IMR-90 (cell line): ENCODE results near the gene PXMP2. TPM values are rescaled to one million over a fixed set of nuclear protein-coding genes. Genes with fewer than 3 reads are reported as not detected.

Source experiments
- ATAC-seq: fragments of 200-7000 bp; cut with Tn5 transposase; 2 replicates; pipeline ENCODE4 v1.9.1; 2020; ENCODE audit warnings: low read depth, mild to moderate bottlenecking, moderate library complexity
- BruUV-seq: library from RNA; stranded (reverse); fragments of 400-500 nt; replicated peaks from 2 replicates; lab custom pipeline; 2021; lab: Mats Ljungman, UMichigan
- CTCF ChIA-PET: fragments of 300-600 bp; formaldehyde crosslinking; extraction: SDS; loops from one replicate; lab custom pipeline; 2021; ENCODE audit warnings: antibody characterized with exemption; lab: Yijun Ruan, JAX
- POLR2A ChIA-PET: fragments of 300-600 bp; sonication (Branson Sonifier 250); formaldehyde crosslinking; loops from one replicate; lab custom pipeline; 2022; ENCODE audit warnings: antibody characterized with exemption; ENCODE audit not compliant: unreplicated experiment; lab: Charles Lee
- DNase-seq: peaks from one replicate; pipeline ENCODE4 v3.0.0; 2013
- H2AFZ ChIP-seq: replicated peaks from 2 replicates; pipeline ENCODE3; 2013; ENCODE audit warnings: low read length, mild to moderate bottlenecking; ENCODE audit not compliant: poor library complexity
- H2AK5ac ChIP-seq: 2 replicates; pipeline ENCODE4 v1.6.1; 2013; ENCODE audit warnings: low read depth, low read length, inconsistent platforms
- H2AK9ac ChIP-seq: replicated peaks from 2 replicates; pipeline ENCODE3; 2013; ENCODE audit warnings: mild to moderate bottlenecking, low read depth, low read length, moderate library complexity; ENCODE audit not compliant: poor library complexity
- H2BK120ac ChIP-seq: 2 replicates; pipeline ENCODE4 v1.6.1; 2013; ENCODE audit warnings: low read depth, low read length, inconsistent platforms
- H2BK15ac ChIP-seq: 3 replicates; pipeline ENCODE4 v1.6.1; 2013; ENCODE audit warnings: low read depth, low read length, inconsistent platforms
- H2BK20ac ChIP-seq: 2 replicates; pipeline ENCODE4 v1.6.1; 2013; ENCODE audit warnings: low read depth, mild to moderate bottlenecking, inconsistent platforms, low read length, moderate library complexity
- H2BK5ac ChIP-seq: 2 replicates; pipeline ENCODE4 v1.6.1; 2013; ENCODE audit warnings: mild to moderate bottlenecking, low read depth, low read length, inconsistent platforms; ENCODE audit not compliant: poor library complexity, severe bottlenecking
- H3K14ac ChIP-seq: replicated peaks from 2 replicates; pipeline ENCODE4 v1.6.1; 2013; ENCODE audit warnings: low read depth, low read length, inconsistent platforms
- H3K18ac ChIP-seq: 2 replicates; pipeline ENCODE4 v1.6.1; 2013; ENCODE audit warnings: low read depth, low read length, control low read depth
- H3K23ac ChIP-seq: 2 replicates; pipeline ENCODE4 v1.6.1; 2013; ENCODE audit warnings: low read depth, low read length, inconsistent platforms
- H3K27ac ChIP-seq: 2 replicates; pipeline ENCODE4 v1.5.1; 2013; ENCODE audit warnings: mild to moderate bottlenecking, control low read depth, low read length; ENCODE audit not compliant: insufficient read depth
- H3K27me3 ChIP-seq: 2 replicates; pipeline ENCODE4 v1.6.1; 2013; ENCODE audit warnings: low read length; ENCODE audit not compliant: control insufficient read depth, insufficient read depth
- H3K36me3 ChIP-seq: 2 replicates; pipeline ENCODE4 v1.6.1; 2013; ENCODE audit warnings: low read length, mixed read lengths; ENCODE audit not compliant: control insufficient read depth, insufficient read depth
- H3K4ac ChIP-seq: 2 replicates; pipeline ENCODE4 v1.6.1; 2013; ENCODE audit warnings: low read depth, low read length, inconsistent platforms
- H3K4me1 ChIP-seq: 2 replicates; pipeline ENCODE4 v1.6.1; 2013; ENCODE audit warnings: low read length, mixed read lengths; ENCODE audit not compliant: control insufficient read depth, insufficient read depth
- H3K4me2 ChIP-seq: 2 replicates; pipeline ENCODE4 v1.6.1; 2013; ENCODE audit warnings: low read depth, mild to moderate bottlenecking, control low read depth, low read length, moderate library complexity
- H3K4me3 ChIP-seq: 2 replicates; pipeline ENCODE4 v1.5.1; 2013; ENCODE audit warnings: low read depth, mild to moderate bottlenecking, control low read depth, low read length, moderate library complexity; ENCODE audit not compliant: insufficient read depth
- H3K56ac ChIP-seq: 2 replicates; pipeline ENCODE4 v1.6.1; 2013; ENCODE audit warnings: low read length, inconsistent platforms; ENCODE audit not compliant: insufficient read depth; ENCODE audit errors: extremely low read depth
- H3K79me1 ChIP-seq, 2 experiments: 2 replicates each; pipeline ENCODE4 v1.6.1; 2013; ENCODE audit warnings: low read length in 2 of 2, inconsistent platforms in 1 of 2, low read depth in 1 of 2
- H3K9ac ChIP-seq: 2 replicates; pipeline ENCODE4 v1.6.1; 2013; ENCODE audit warnings: low read depth, low read length, control low read depth
- H3K9me1 ChIP-seq: 2 replicates; pipeline ENCODE4 v1.6.1; 2013; ENCODE audit warnings: low read length, inconsistent platforms; ENCODE audit not compliant: insufficient read depth
- H3K9me3 ChIP-seq: 2 replicates; pipeline ENCODE4 v1.6.1; 2013; ENCODE audit warnings: low read length; ENCODE audit not compliant: control insufficient read depth, insufficient read depth
- H4K20me1 ChIP-seq: 2 replicates; pipeline ENCODE4 v1.6.1; 2013; ENCODE audit warnings: low read length, inconsistent platforms; ENCODE audit not compliant: insufficient read depth
- H4K5ac ChIP-seq: 2 replicates; pipeline ENCODE4 v1.6.1; 2013; ENCODE audit warnings: mild to moderate bottlenecking, low read depth, low read length, control low read depth
- H4K8ac ChIP-seq, 2 experiments: 2 replicates each; pipeline ENCODE4 v1.6.1; 2013; ENCODE audit warnings: low read depth in 2 of 2, low read length in 2 of 2, control low read depth in 1 of 2, inconsistent platforms in 1 of 2
- H4K91ac ChIP-seq: 2 replicates; pipeline ENCODE4 v1.6.1; 2013; ENCODE audit warnings: low read depth, low read length, inconsistent platforms; ENCODE audit not compliant: insufficient read depth
- CEBPB ChIP-seq: IDR thresholded peaks from 2 replicates; pipeline ENCODE4 v1.6.1; 2012; ENCODE audit warnings: low read depth, low read length, improper control_type of control experiment
- CHD1 ChIP-seq: IDR thresholded peaks from 2 replicates; pipeline ENCODE4 v1.6.1; 2012; ENCODE audit warnings: low read depth, low read length, improper control_type of control experiment
- MAFK ChIP-seq: IDR thresholded peaks from 2 replicates; pipeline ENCODE4 v1.6.1; 2012; ENCODE audit warnings: low read depth, low read length, improper control_type of control experiment
- MAZ ChIP-seq: IDR thresholded peaks from 2 replicates; pipeline ENCODE4 v1.6.1; 2012; ENCODE audit warnings: low read depth, mild to moderate bottlenecking, low read length, improper control_type of control experiment, moderate library complexity, borderline replicate concordance
- MXI1 ChIP-seq: IDR thresholded peaks from 2 replicates; pipeline ENCODE4 v1.6.1; 2012; ENCODE audit warnings: low read depth, mild to moderate bottlenecking, low read length, moderate library complexity, borderline replicate concordance
- NFE2L2 ChIP-seq: fragments of 150-350 bp; IDR thresholded peaks from 2 replicates; pipeline ENCODE4 v1.6.1; 2016; ENCODE audit warnings: low read depth, mild to moderate bottlenecking, low read length
- RAD21 ChIP-seq: IDR thresholded peaks from 2 replicates; pipeline ENCODE4 v1.6.1; 2012; ENCODE audit warnings: low read length, improper control_type of control experiment
- WGBS, 2 experiments: methylation state at CpG; one replicate each; pipeline versions ENCODE4 v1.1.5 to v1.1.7; 2013; ENCODE audit warnings: missing lambda C conversion rate in 2 of 2; ENCODE audit not compliant: insufficient read length in 1 of 2; ENCODE audit errors: extremely low coverage in 2 of 2; 5-methylcytosine and 5-hydroxymethylcytosine counted together
- dilution Hi-C: fragments of 300-500 bp; cut with HindIII; formaldehyde crosslinking; loops from one replicate; pipeline ENCODE4 v1.14.3; 2018; ENCODE audit warnings: low sequenced_read_pairs; ENCODE audit not compliant: unreplicated experiment
- in situ Hi-C: fragments of 300-500 bp; cut with MboI; formaldehyde crosslinking; loops from 3 replicates; pipeline ENCODE4 v1.14.3; 2019; ENCODE audit warnings: low sequenced_read_pairs, inconsistent platforms, mixed read lengths
- intact Hi-C: fragments of 100-400 bp; cut with micrococcal nuclease; formaldehyde crosslinking; loops from 2 replicates; pipeline ENCODE4 v1.10.0; 2022
- polyA plus RNA-seq, 3 experiments: library from polyadenylated mRNA; depleted of rRNA; stranded (reverse); fragments of >200 nt; gene quantifications; 2 replicates each; pipeline ENCODE4 v1.2.3, GENCODE V29; 2012; ENCODE audit warnings: low replicate concordance in 1 of 3
- total RNA-seq: library from RNA; depleted of rRNA; stranded (reverse); fragments of >200 nt; gene quantifications from 2 replicates; pipeline ENCODE4 v1.2.3, GENCODE V29; 2012
- TF ChIP-seq, protein P1 (sequence below): fragments of 150-350 bp; IDR thresholded peaks from 2 replicates; pipeline ENCODE4 v1.6.1; 2017; ENCODE audit warnings: mild to moderate bottlenecking, antibody characterized with exemption, low read length, low read depth

Gene PXMP2
- total and polyA plus RNA-seq, 2 of the 4 experiments (the other 2 are of a cell fraction), result 10.9 to 20.1 TPM

DNA sequence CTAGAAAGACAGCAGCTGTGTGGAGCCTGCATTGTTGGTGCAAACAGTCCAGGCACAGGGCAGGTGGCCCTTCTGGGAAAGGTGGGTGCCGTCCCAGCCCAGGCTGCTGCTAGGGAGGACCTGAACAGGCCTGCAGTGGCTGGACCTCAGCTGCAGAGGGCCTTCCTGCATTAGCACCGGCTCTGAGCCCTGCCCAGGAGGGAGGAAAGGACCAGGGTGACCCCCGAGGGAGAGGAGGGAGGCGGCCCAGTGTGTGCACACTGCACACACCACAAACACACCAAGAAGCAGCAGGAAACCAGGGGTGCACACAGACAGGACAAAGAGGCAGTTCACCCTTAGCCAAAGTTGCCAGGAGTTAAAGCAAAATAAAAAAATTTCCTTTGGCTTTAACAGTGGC is 15.3 kb downstream of the PXMP2 start:
- Histone ChIP-seq H3K9me3 (no peaks in the 10 kb centered on the region), H3K9ac (no peak overlapping the region), H3K4me2 (no peak overlapping the region), H2AK5ac (no peak overlapping the region), H2BK120ac (no peak overlapping the region), H2BK5ac (no peak overlapping the region), H3K79me1 (peaks cover 0 to 6% of the 10 kb centered on the region in 2 experiments; a peak in 1 of 4 replicates), H4K8ac (no peak overlapping the region), H4K91ac (no peak overlapping the region), H2AFZ (no peak overlapping the region), H3K23ac (no peak overlapping the region), H3K4ac (no peak overlapping the region), H4K20me1 (no peaks in the 10 kb centered on the region), H3K14ac (no peak overlapping the region), H3K27me3 (no peaks in the 10 kb centered on the region), H2BK15ac (no peak overlapping the region), H2BK20ac (no peak overlapping the region), H4K5ac (no peak overlapping the region), H3K56ac (no peak overlapping the region), H2AK9ac (no peak overlapping the region), H3K18ac (no peak overlapping the region), H3K9me1 (peaks cover 5% of the 10 kb centered on the region), H3K36me3 (peaks cover 30% of the 10 kb centered on the region), H3K4me3 (no peak overlapping the region), H3K4me1 (no peaks in the 10 kb centered on the region), H3K27ac (no peak overlapping the region)
- in situ Hi-C loops (no loop called here), dilution Hi-C loops (no loop called here), intact Hi-C loops (no loop called here)
- no peak for ATAC-seq
- DNase-seq, result no peak
- no TSS peak for BruUV-seq
- WGBS, 2 experiments, result no CpG with 5 or more reads among the region's 4 CpGs
- POLR2A ChIA-PET, result no interaction called here
- TF ChIP-seq MXI1 (no peak), NFE2L2 (no peak), CHD1 (no peak), CEBPB (no peak), MAZ (no peak), MAFK (no peak), RAD21 (no peak)
- TF ChIP-seq, protein P1, sequence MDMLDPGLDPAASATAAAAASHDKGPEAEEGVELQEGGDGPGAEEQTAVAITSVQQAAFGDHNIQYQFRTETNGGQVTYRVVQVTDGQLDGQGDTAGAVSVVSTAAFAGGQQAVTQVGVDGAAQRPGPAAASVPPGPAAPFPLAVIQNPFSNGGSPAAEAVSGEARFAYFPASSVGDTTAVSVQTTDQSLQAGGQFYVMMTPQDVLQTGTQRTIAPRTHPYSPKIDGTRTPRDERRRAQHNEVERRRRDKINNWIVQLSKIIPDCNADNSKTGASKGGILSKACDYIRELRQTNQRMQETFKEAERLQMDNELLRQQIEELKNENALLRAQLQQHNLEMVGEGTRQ, result no peak
- CTCF ChIA-PET, result no interaction called here
